OCI-LY1 (cell line): ENCODE measurements around the gene PDCD6IP.

Experiments
- H2AFZ ChIP-seq: fragments of 200-600 bp; sonication (generic), shearing (Covaris generic); 2 replicates; pipeline ENCODE4 v1.6.0; 2014; ENCODE audit warnings: antibody characterized with exemption, mild to moderate bottlenecking, low read length
- H3F3A ChIP-seq: fragments of 200-600 bp; sonication (generic), shearing (Covaris generic); 2 replicates; pipeline ENCODE4 v1.6.0; 2014; ENCODE audit warnings: mild to moderate bottlenecking, antibody characterized with exemption, low read length, moderate library complexity; ENCODE audit not compliant: insufficient read depth
- H3K27ac ChIP-seq: fragments of 200-600 bp; sonication (generic); 2 replicates; pipeline ENCODE4 v1.5.1; 2014; ENCODE audit warnings: low read length, mixed run types, mild to moderate bottlenecking, low read depth; ENCODE audit not compliant: poor library complexity, severe bottlenecking
- H3K27me3 ChIP-seq: fragments of 200-600 bp; sonication (generic); 2 replicates; pipeline ENCODE4 v1.6.0; 2014; ENCODE audit warnings: antibody characterized with exemption, mild to moderate bottlenecking, low read length, moderate library complexity; ENCODE audit not compliant: insufficient read depth
- H3K36me3 ChIP-seq: fragments of 200-600 bp; sonication (generic); 2 replicates; pipeline ENCODE4 v1.6.1; 2014; ENCODE audit warnings: mild to moderate bottlenecking, antibody characterized with exemption, low read length, moderate library complexity, mixed read lengths; ENCODE audit not compliant: insufficient read depth
- H3K4me1 ChIP-seq: fragments of 200-600 bp; sonication (generic); 2 replicates; pipeline ENCODE4 v1.5.1; 2014; ENCODE audit warnings: mild to moderate bottlenecking, low read length, moderate library complexity; ENCODE audit not compliant: insufficient read depth, severe bottlenecking
- H3K4me2 ChIP-seq: fragments of 200-600 bp; sonication (generic), shearing (Covaris generic); 2 replicates; pipeline ENCODE4 v1.6.1; 2014; ENCODE audit warnings: low read length
- H3K4me3 ChIP-seq: fragments of 200-600 bp; sonication (generic); 2 replicates; pipeline ENCODE4 v1.5.1; 2014; ENCODE audit warnings: low read length, low read depth, mild to moderate bottlenecking, mixed read lengths; ENCODE audit not compliant: poor library complexity, severe bottlenecking
- H3K79me2 ChIP-seq: fragments of 200-600 bp; shearing (Covaris generic); 2 replicates; pipeline ENCODE4 v1.6.1; 2016; ENCODE audit warnings: mixed run types, low read length, mixed read lengths; ENCODE audit not compliant: insufficient read depth
- H3K9ac ChIP-seq: fragments of 200-600 bp; sonication (generic), shearing (Covaris generic); 2 replicates; pipeline ENCODE4 v1.6.1; 2014; ENCODE audit warnings: mild to moderate bottlenecking, low read length, mixed read lengths
- H3K9me2 ChIP-seq: fragments of 200-600 bp; sonication (generic), shearing (Covaris generic); 2 replicates; pipeline ENCODE4 v1.6.1; 2014; ENCODE audit warnings: low read depth, mild to moderate bottlenecking, low read length, mixed read lengths
- H3K9me3 ChIP-seq: fragments of 200-600 bp; shearing (Covaris generic); 2 replicates; pipeline ENCODE4 v1.6.1; 2014; ENCODE audit warnings: low read length, mixed read lengths
- H4K20me1 ChIP-seq: fragments of 200-600 bp; sonication (generic), shearing (Covaris generic); 2 replicates; pipeline ENCODE4 v1.6.0; 2016; ENCODE audit warnings: mild to moderate bottlenecking, low read length; ENCODE audit not compliant: insufficient read depth
- EZH2 ChIP-seq: fragments of 200-600 bp; sonication (generic), shearing (Covaris generic); IDR thresholded peaks from 2 replicates; pipeline ENCODE4 v1.8.0; 2017; ENCODE audit warnings: borderline replicate concordance, mixed run types, mild to moderate bottlenecking, antibody characterized with exemption, low read length, moderate library complexity, mixed read lengths
- TF ChIP-seq, protein P1 (sequence below): fragments of 200-600 bp; sonication (generic), shearing (Covaris generic); IDR thresholded peaks from 2 replicates; pipeline ENCODE4 v1.5.1; 2017; ENCODE audit warnings: mild to moderate bottlenecking, antibody characterized with exemption, low read length, moderate library complexity, mixed read lengths

PDCD6IP gene

DNA sequence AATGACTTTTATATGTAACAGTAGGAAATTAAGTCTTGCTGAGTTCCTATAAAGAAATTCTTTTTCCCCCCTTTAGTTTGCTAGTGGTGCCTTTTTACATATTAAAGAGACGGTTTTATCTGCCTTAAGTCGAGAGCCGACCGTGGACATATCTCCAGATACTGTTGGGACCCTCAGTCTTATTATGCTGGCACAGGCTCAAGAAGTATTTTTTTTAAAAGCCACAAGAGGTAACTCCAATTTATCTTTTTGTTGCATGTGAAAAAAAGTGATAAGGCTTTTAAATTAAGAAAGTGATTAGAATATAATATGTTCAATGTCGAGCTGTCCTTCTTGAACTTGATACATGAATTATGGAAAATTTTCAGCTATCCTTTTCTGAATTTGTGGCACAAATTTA is 26.7 kb downstream of the PDCD6IP start:
- TF ChIP-seq, protein P1, sequence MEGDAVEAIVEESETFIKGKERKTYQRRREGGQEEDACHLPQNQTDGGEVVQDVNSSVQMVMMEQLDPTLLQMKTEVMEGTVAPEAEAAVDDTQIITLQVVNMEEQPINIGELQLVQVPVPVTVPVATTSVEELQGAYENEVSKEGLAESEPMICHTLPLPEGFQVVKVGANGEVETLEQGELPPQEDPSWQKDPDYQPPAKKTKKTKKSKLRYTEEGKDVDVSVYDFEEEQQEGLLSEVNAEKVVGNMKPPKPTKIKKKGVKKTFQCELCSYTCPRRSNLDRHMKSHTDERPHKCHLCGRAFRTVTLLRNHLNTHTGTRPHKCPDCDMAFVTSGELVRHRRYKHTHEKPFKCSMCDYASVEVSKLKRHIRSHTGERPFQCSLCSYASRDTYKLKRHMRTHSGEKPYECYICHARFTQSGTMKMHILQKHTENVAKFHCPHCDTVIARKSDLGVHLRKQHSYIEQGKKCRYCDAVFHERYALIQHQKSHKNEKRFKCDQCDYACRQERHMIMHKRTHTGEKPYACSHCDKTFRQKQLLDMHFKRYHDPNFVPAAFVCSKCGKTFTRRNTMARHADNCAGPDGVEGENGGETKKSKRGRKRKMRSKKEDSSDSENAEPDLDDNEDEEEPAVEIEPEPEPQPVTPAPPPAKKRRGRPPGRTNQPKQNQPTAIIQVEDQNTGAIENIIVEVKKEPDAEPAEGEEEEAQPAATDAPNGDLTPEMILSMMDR: no peak
- no peak for TF ChIP-seq EZH2

DNA sequence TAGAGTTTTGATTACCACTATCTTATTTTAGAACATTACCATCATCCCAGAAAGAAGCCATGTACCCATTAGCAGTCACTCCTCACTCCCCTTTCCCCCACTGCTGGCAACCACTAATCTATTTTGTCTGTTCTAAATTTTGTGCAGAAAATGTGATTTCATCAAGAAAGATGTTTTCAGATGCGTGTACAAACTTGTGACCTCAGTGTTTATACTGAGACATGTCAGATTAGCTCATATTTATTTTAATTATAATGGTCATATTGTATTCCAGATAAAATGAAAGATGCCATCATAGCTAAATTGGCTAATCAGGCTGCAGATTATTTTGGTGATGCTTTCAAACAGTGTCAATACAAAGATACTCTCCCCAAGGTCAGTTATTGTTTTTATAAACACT is 27.8 kb downstream of the PDCD6IP start:
- Histone ChIP-seq H3F3A (no peaks in the 10 kb centered on the region), H3K4me3 (no peak overlapping the region), H3K27ac (no peak overlapping the region), H4K20me1 (no peaks in the 10 kb centered on the region), H3K4me1 (no peaks in the 10 kb centered on the region), H3K27me3 (no peaks in the 10 kb centered on the region), H3K9me2 (no peaks in the 10 kb centered on the region), H3K79me2 (no peaks in the 10 kb centered on the region), H3K9ac (no peak overlapping the region), H3K4me2 (no peak overlapping the region), H3K36me3 (peaks cover 83% of the 10 kb centered on the region), H2AFZ (no peak overlapping the region), H3K9me3 (no peaks in the 10 kb centered on the region)
- TF ChIP-seq EZH2: no peak
- TF ChIP-seq, protein P1: no peak

More for the DNA sequence above, 26.7 kb downstream of the PDCD6IP start:
- no peaks in the 10 kb centered on the region for H3K79me2 ChIP-seq
- no peak overlapping the region for H2AFZ ChIP-seq
- no peaks in the 10 kb centered on the region for H4K20me1 ChIP-seq
- H3K4me2 ChIP-seq: no peak overlapping the region
- no peaks in the 10 kb centered on the region for H3K27me3 ChIP-seq
- H3K4me1 ChIP-seq: no peaks in the 10 kb centered on the region
- H3K27ac ChIP-seq: no peak overlapping the region
- no peak overlapping the region for H3K4me3 ChIP-seq
- no peaks in the 10 kb centered on the region for H3F3A ChIP-seq
- no peak overlapping the region for H3K9ac ChIP-seq
- no peaks in the 10 kb centered on the region for H3K9me2 ChIP-seq
- H3K36me3 ChIP-seq: peaks cover 86% of the 10 kb centered on the region
- no peaks in the 10 kb centered on the region for H3K9me3 ChIP-seq

GRCh38 chr3:33826688-33827087 is 28.3 kb downstream of the PDCD6IP start:
- H3K27me3 ChIP-seq: no peaks in the 10 kb centered on the region
- H3K79me2 ChIP-seq: no peaks in the 10 kb centered on the region
- H3K36me3 ChIP-seq: peaks cover 84% of the 10 kb centered on the region
- TF ChIP-seq, protein P1: no peak
- no peak for TF ChIP-seq EZH2
- H2AFZ ChIP-seq: no peak overlapping the region
- no peaks in the 10 kb centered on the region for H4K20me1 ChIP-seq
- H3K9ac ChIP-seq: no peak overlapping the region
- no peaks in the 10 kb centered on the region for H3K9me3 ChIP-seq
- H3K4me3 ChIP-seq: no peak overlapping the region
- no peaks in the 10 kb centered on the region for H3K9me2 ChIP-seq
- H3F3A ChIP-seq: no peaks in the 10 kb centered on the region
- H3K4me1 ChIP-seq: no peaks in the 10 kb centered on the region
- no peak overlapping the region for H3K27ac ChIP-seq
- H3K4me2 ChIP-seq: no peak overlapping the region
